Esophagus muscularis mucosa (tissue), 4 donors: ENCODE measurements around the gene FAM209B. TPM values are rescaled to one million over a fixed set of nuclear protein-coding genes. Genes with fewer than 3 reads are reported as not detected.
"Not testable (repeated sequence)": the region's sequence is repeated elsewhere in the genome, so short reads cannot be mapped to it uniquely, and the experiment has no call there.

Experiments used
- DNase-seq: peaks from one replicate; pipeline ENCODE4 v3.0.0-alpha.2; 2017; ENCODE audit errors: extremely low spot score
- H3K27ac ChIP-seq, 4 donors: fragments of 200-600 bp; sonication (generic); replicated peaks in 1 of 4; 1 replicate in 3 of 4; 2 replicates in 1 of 4; pipeline ENCODE4 v1.5.1; 2016 to 2019; ENCODE audit warnings: mild to moderate bottlenecking in 1 of 4
- H3K27me3 ChIP-seq, 4 donors: fragments of 200-600 bp; sonication (generic); one replicate each; pipeline versions ENCODE4 v1.5.1 to v1.6.0; 2016 to 2019
- H3K36me3 ChIP-seq, 4 donors: fragments of 200-600 bp; sonication (generic); one replicate each; pipeline ENCODE4 v1.5.1; 2016 to 2019
- H3K4me1 ChIP-seq, 4 donors: fragments of 200-600 bp; sonication (generic); one replicate each; pipeline ENCODE4 v1.5.1; 2016 to 2019
- H3K4me3 ChIP-seq, 4 donors: fragments of 200-600 bp; sonication (generic); 1 replicate in 2 of 4; 2 replicates in 2 of 4; pipeline ENCODE4 v1.5.1; 2016 to 2019; ENCODE audit warnings: mild to moderate bottlenecking in 4 of 4, moderate library complexity in 1 of 4
- H3K9me3 ChIP-seq, 4 donors: fragments of 200-600 bp; sonication (generic); 1 replicate in 3 of 4; 2 replicates in 1 of 4; pipeline ENCODE4 v1.5.1; 2016 to 2019
- EP300 ChIP-seq: sonication (generic); formaldehyde crosslinking; IDR thresholded peaks from one replicate; pipeline ENCODE4 v1.6.1; 2017; ENCODE audit warnings: antibody characterized with exemption
- POLR2A ChIP-seq: fragments of 450-650 bp; IDR thresholded peaks from one replicate; pipeline ENCODE4 v1.6.1; 2017; ENCODE audit warnings: antibody characterized with exemption, moderate library complexity, mild to moderate bottlenecking, low read depth
- POLR2AphosphoS5 ChIP-seq, 2 donors: sonication (generic); formaldehyde crosslinking; IDR thresholded peaks; one replicate each; pipeline ENCODE4 v1.6.1; 2017; ENCODE audit warnings: antibody characterized with exemption in 2 of 2
- WGBS: methylation state at CpG from one replicate; pipeline ENCODE4 v1.1.5; 2018; 5-methylcytosine and 5-hydroxymethylcytosine counted together
- intact Hi-C: fragments of 100-400 bp; cut with DNase I; formaldehyde crosslinking; loops from one replicate; pipeline ENCODE4 v1.15.1; 2023
- total RNA-seq, 4 donors: library from RNA; depleted of rRNA; stranded (reverse); fragments of >200 nt; gene quantifications; one replicate each; pipeline versions ENCODE4 v1.1.0 to v1.2.1, GENCODE V29; 2016
- TF ChIP-seq, protein P1 (sequence below), 3 experiments: fragments of 200-600 bp in 2 of 3; fragments of 450-650 bp in 1 of 3; sonication (generic) in 2 of 3; IDR thresholded peaks; one replicate each; pipeline ENCODE4 v1.5.1; 2017 to 2019; ENCODE audit warnings: antibody characterized with exemption in 3 of 3, mild to moderate bottlenecking in 2 of 3, moderate library complexity in 1 of 3

The FAM209B gene, protein sequence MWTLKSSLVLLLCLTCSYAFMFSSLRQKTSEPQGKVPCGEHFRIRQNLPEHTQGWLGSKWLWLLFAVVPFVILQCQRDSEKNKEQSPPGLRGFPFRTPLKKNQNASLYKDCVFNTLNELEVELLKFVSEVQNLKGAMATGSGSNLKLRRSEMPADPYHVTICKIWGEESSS
- under 1 TPM in 1 of 4 donors, not detected in 3; 0.52 TPM for total RNA-seq

DNA sequence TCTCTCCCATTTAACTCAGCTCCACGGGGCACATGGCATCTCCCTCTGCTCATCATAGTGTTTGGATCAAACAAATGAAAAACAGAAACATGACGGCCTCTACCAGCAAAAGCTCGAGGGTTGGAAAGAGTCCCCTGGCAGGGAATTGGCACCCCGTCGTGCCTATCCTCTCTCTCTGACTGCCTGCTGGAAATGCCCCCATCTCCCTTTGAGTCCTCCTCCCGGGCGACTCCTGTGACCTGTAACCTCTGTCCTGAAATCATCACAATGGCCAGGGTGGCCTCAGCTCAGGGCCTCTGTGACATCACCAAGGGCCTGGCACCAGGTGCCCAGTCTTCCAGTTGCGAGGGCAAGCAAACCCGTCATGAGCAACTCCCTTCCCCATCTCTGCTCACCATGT is at the start of gene FAM209B:
FAM209B (plus strand) TSS at position 301 of the 400 bp plus-strand sequence; CDS start at position 397, 96 bp downstream.
- 89% methylated on average over 9 of the region's 9 CpGs for WGBS
- H3K4me3 ChIP-seq, H3K4me1 ChIP-seq, H3K27ac ChIP-seq, H3K27me3 ChIP-seq, intact Hi-C loops, DNase-seq, H3K36me3 ChIP-seq, H3K9me3 ChIP-seq: not testable (repeated sequence)

DNA sequence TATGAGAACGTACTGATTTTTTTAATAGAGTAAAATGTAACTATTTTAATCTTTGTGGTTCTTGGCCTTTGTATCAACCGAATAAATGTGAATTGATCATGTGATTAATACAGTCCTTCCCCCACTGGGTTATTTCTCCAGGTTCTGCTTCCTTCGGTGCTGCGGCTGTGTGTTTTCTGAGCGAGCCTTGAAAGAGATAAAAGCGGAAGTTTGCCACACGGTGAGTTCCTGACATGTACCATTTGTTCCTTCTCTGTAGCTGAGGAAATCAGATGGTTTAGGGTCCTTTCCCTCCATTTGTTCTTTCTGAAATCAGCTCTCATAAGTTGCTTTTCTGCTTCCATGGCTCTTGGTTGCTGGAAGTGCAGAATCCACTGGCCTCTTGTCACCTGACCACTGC is 49.1 kb upstream of the FAM209B start:
- WGBS = 67% methylated on average over 7 of the region's 7 CpGs

DNA sequence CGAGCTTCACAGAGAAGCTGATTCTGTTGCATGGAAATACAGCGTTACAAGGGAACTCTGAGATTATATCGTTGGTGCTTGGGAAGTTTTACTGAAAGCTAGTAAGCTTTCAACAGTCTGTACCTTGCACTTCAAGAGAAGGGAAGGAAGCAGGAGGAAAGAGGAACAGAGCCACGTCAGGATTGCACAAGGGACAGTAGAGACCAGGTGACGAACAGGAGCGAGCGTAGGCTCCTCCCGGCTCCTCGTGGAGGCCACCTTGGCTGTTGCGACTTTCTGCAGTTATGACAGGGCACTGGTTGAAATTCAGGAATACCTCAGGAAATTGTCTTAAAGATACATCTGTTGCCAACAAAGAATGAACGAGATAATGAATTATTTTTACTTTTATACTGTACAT is 45.8 kb upstream of the FAM209B start:
- H3K27me3 ChIP-seq = no peaks in the 10 kb centered on the region
- WGBS = 73% methylated on average over 11 of the region's 11 CpGs
- intact Hi-C loops = no loop called here
- no peak overlapping the region for H3K4me3 ChIP-seq
- H3K36me3 ChIP-seq = peaks cover 20 to 96% (median 78%) of the 10 kb centered on the region in 4 donors
- DNase-seq = no peak
- no peak overlapping the region for H3K27ac ChIP-seq
- H3K4me1 ChIP-seq = peaks cover 0 to 6% (median 0%) of the 10 kb centered on the region in 4 donors
- no peaks in the 10 kb centered on the region for H3K9me3 ChIP-seq
- no peak for TF ChIP-seq POLR2AphosphoS5 (IDR thresholded peaks at IDR 0.05)
- TF ChIP-seq, protein P1, sequence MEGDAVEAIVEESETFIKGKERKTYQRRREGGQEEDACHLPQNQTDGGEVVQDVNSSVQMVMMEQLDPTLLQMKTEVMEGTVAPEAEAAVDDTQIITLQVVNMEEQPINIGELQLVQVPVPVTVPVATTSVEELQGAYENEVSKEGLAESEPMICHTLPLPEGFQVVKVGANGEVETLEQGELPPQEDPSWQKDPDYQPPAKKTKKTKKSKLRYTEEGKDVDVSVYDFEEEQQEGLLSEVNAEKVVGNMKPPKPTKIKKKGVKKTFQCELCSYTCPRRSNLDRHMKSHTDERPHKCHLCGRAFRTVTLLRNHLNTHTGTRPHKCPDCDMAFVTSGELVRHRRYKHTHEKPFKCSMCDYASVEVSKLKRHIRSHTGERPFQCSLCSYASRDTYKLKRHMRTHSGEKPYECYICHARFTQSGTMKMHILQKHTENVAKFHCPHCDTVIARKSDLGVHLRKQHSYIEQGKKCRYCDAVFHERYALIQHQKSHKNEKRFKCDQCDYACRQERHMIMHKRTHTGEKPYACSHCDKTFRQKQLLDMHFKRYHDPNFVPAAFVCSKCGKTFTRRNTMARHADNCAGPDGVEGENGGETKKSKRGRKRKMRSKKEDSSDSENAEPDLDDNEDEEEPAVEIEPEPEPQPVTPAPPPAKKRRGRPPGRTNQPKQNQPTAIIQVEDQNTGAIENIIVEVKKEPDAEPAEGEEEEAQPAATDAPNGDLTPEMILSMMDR (IDR thresholded peaks at IDR 0.05) = no peak
- TF ChIP-seq POLR2A = no peak
- TF ChIP-seq EP300 = no peak

More for the DNA sequence above, 49.1 kb upstream of the FAM209B start:
- no peak overlapping the region for H3K4me3 ChIP-seq
- TF ChIP-seq, protein P1 (IDR thresholded peaks at IDR 0.05) = no peak
- no peak for TF ChIP-seq POLR2AphosphoS5 (IDR thresholded peaks at IDR 0.05)
- TF ChIP-seq EP300 = no peak
- no peak for TF ChIP-seq POLR2A
- DNase-seq = no peak
- no peaks in the 10 kb centered on the region for H3K27me3 ChIP-seq
- H3K4me1 ChIP-seq = no peaks in the 10 kb centered on the region
- H3K27ac ChIP-seq = no peak overlapping the region
- intact Hi-C loops = no loop called here
- no peaks in the 10 kb centered on the region for H3K9me3 ChIP-seq
- H3K36me3 ChIP-seq = peaks cover 35 to 97% (median 81%) of the 10 kb centered on the region in 4 donors

DNA sequence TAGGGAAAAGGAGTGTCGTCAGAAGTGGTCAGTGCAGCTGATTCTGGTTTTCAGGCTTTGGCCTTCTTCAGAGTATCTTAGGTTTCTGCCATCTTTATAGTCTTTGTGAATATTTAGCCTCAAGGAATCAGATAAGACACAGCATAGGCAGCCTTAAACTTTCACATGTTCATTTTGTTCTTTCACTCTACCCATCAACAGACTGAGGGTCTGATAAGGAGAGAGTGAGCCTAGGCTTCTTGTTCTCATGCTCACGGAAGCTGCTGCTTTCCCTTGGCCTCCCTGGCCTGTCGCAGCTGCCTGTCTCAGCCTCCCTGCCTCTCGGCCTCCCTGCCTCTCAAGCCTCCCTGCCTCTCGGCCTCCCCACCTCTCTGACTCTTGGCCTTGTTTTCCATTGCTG is 44.5 kb upstream of the FAM209B start:
- Histone ChIP-seq H3K9me3 (no peaks in the 10 kb centered on the region), H3K36me3 (peaks cover 20 to 96% (median 75%) of the 10 kb centered on the region in 4 donors), H3K27me3 (no peaks in the 10 kb centered on the region), H3K4me1 (peaks cover 0 to 6% (median 0%) of the 10 kb centered on the region in 4 donors), H3K27ac (no peak overlapping the region), H3K4me3 (no peak overlapping the region)
- intact Hi-C loops = no loop called here
- TF ChIP-seq POLR2AphosphoS5 (IDR thresholded peaks at IDR 0.05) = no peak
- TF ChIP-seq, protein P1 (IDR thresholded peaks at IDR 0.05) = no peak
- TF ChIP-seq EP300 = no peak
- no peak for TF ChIP-seq POLR2A
- 98% methylated on average over 5 of the region's 5 CpGs for WGBS
- no peak for DNase-seq

DNA sequence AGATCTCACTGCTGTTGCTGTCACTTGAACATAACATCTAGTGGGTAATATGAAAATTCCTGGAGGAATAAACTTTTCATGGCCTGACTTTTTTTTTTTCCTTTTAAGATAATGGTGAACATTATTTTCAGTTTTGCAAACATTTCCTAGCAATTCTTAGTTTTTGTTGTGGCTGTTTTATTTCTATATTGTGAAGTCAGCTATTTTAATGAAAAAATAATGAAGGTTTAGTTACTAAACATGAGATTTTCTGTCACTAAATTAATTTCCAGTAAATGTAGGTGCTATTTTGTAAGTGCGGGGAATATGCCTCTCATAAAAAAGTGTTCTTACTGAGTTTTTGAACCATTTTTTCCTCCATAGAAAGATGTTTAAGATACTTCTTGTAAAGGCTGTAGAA is 31.9 kb upstream of the FAM209B start:
- 100% methylated on average over 1 of the region's 1 CpG for WGBS
- TF ChIP-seq, protein P1 (IDR thresholded peaks at IDR 0.05) = no peak
- TF ChIP-seq POLR2AphosphoS5 (IDR thresholded peaks at IDR 0.05) (no peak), EP300 (no peak), POLR2A (no peak)
- Histone ChIP-seq H3K27ac (no peak overlapping the region), H3K9me3 (peaks cover 0 to 4% (median 0%) of the 10 kb centered on the region in 4 donors), H3K36me3 (peaks cover 13 to 48% (median 27%) of the 10 kb centered on the region in 4 donors), H3K27me3 (no peaks in the 10 kb centered on the region), H3K4me1 (no peaks in the 10 kb centered on the region), H3K4me3 (no peak overlapping the region)
- intact Hi-C loops = no loop called here
- no peak for DNase-seq
